IMR-90 (cell line): ENCODE measurements around the gene BMP7. TPM values are rescaled to one million over a fixed set of nuclear protein-coding genes. Genes with fewer than 3 reads are reported as not detected.

Source experiments
- ATAC-seq: fragments of 200-7000 bp; cut with Tn5 transposase; 2 replicates; pipeline ENCODE4 v1.9.1; 2020; ENCODE audit warnings: low read depth, mild to moderate bottlenecking, moderate library complexity
- BruUV-seq: library from RNA; stranded (reverse); fragments of 400-500 nt; replicated peaks from 2 replicates; lab custom pipeline; 2021; lab: Mats Ljungman, UMichigan
- CTCF ChIA-PET: fragments of 300-600 bp; formaldehyde crosslinking; extraction: SDS; loops from one replicate; lab custom pipeline; 2021; ENCODE audit warnings: antibody characterized with exemption; lab: Yijun Ruan, JAX
- POLR2A ChIA-PET: fragments of 300-600 bp; sonication (Branson Sonifier 250); formaldehyde crosslinking; loops from one replicate; lab custom pipeline; 2022; ENCODE audit warnings: antibody characterized with exemption; ENCODE audit not compliant: unreplicated experiment; lab: Charles Lee
- DNase-seq: peaks from one replicate; pipeline ENCODE4 v3.0.0; 2013
- H2AFZ ChIP-seq: replicated peaks from 2 replicates; pipeline ENCODE3; 2013; ENCODE audit warnings: low read length, mild to moderate bottlenecking; ENCODE audit not compliant: poor library complexity
- H2AK5ac ChIP-seq: 2 replicates; pipeline ENCODE4 v1.6.1; 2013; ENCODE audit warnings: low read depth, low read length, inconsistent platforms
- H2AK9ac ChIP-seq: replicated peaks from 2 replicates; pipeline ENCODE3; 2013; ENCODE audit warnings: mild to moderate bottlenecking, low read depth, low read length, moderate library complexity; ENCODE audit not compliant: poor library complexity
- H2BK120ac ChIP-seq: 2 replicates; pipeline ENCODE4 v1.6.1; 2013; ENCODE audit warnings: low read depth, low read length, inconsistent platforms
- H2BK15ac ChIP-seq: 3 replicates; pipeline ENCODE4 v1.6.1; 2013; ENCODE audit warnings: low read depth, low read length, inconsistent platforms
- H2BK20ac ChIP-seq: 2 replicates; pipeline ENCODE4 v1.6.1; 2013; ENCODE audit warnings: low read depth, mild to moderate bottlenecking, inconsistent platforms, low read length, moderate library complexity
- H2BK5ac ChIP-seq: 2 replicates; pipeline ENCODE4 v1.6.1; 2013; ENCODE audit warnings: mild to moderate bottlenecking, low read depth, low read length, inconsistent platforms; ENCODE audit not compliant: poor library complexity, severe bottlenecking
- H3K14ac ChIP-seq: replicated peaks from 2 replicates; pipeline ENCODE4 v1.6.1; 2013; ENCODE audit warnings: low read depth, low read length, inconsistent platforms
- H3K18ac ChIP-seq: 2 replicates; pipeline ENCODE4 v1.6.1; 2013; ENCODE audit warnings: low read depth, low read length, control low read depth
- H3K23ac ChIP-seq: 2 replicates; pipeline ENCODE4 v1.6.1; 2013; ENCODE audit warnings: low read depth, low read length, inconsistent platforms
- H3K27ac ChIP-seq: 2 replicates; pipeline ENCODE4 v1.5.1; 2013; ENCODE audit warnings: mild to moderate bottlenecking, control low read depth, low read length; ENCODE audit not compliant: insufficient read depth
- H3K27me3 ChIP-seq: 2 replicates; pipeline ENCODE4 v1.6.1; 2013; ENCODE audit warnings: low read length; ENCODE audit not compliant: control insufficient read depth, insufficient read depth
- H3K36me3 ChIP-seq: 2 replicates; pipeline ENCODE4 v1.6.1; 2013; ENCODE audit warnings: low read length, mixed read lengths; ENCODE audit not compliant: control insufficient read depth, insufficient read depth
- H3K4ac ChIP-seq: 2 replicates; pipeline ENCODE4 v1.6.1; 2013; ENCODE audit warnings: low read depth, low read length, inconsistent platforms
- H3K4me1 ChIP-seq: 2 replicates; pipeline ENCODE4 v1.6.1; 2013; ENCODE audit warnings: low read length, mixed read lengths; ENCODE audit not compliant: control insufficient read depth, insufficient read depth
- H3K4me2 ChIP-seq: 2 replicates; pipeline ENCODE4 v1.6.1; 2013; ENCODE audit warnings: low read depth, mild to moderate bottlenecking, control low read depth, low read length, moderate library complexity
- H3K4me3 ChIP-seq: 2 replicates; pipeline ENCODE4 v1.5.1; 2013; ENCODE audit warnings: low read depth, mild to moderate bottlenecking, control low read depth, low read length, moderate library complexity; ENCODE audit not compliant: insufficient read depth
- H3K56ac ChIP-seq: 2 replicates; pipeline ENCODE4 v1.6.1; 2013; ENCODE audit warnings: low read length, inconsistent platforms; ENCODE audit not compliant: insufficient read depth; ENCODE audit errors: extremely low read depth
- H3K79me1 ChIP-seq, 2 experiments: 2 replicates each; pipeline ENCODE4 v1.6.1; 2013; ENCODE audit warnings: low read length in 2 of 2, inconsistent platforms in 1 of 2, low read depth in 1 of 2
- H3K9ac ChIP-seq: 2 replicates; pipeline ENCODE4 v1.6.1; 2013; ENCODE audit warnings: low read depth, low read length, control low read depth
- H3K9me1 ChIP-seq: 2 replicates; pipeline ENCODE4 v1.6.1; 2013; ENCODE audit warnings: low read length, inconsistent platforms; ENCODE audit not compliant: insufficient read depth
- H3K9me3 ChIP-seq: 2 replicates; pipeline ENCODE4 v1.6.1; 2013; ENCODE audit warnings: low read length; ENCODE audit not compliant: control insufficient read depth, insufficient read depth
- H4K20me1 ChIP-seq: 2 replicates; pipeline ENCODE4 v1.6.1; 2013; ENCODE audit warnings: low read length, inconsistent platforms; ENCODE audit not compliant: insufficient read depth
- H4K5ac ChIP-seq: 2 replicates; pipeline ENCODE4 v1.6.1; 2013; ENCODE audit warnings: mild to moderate bottlenecking, low read depth, low read length, control low read depth
- H4K8ac ChIP-seq, 2 experiments: 2 replicates each; pipeline ENCODE4 v1.6.1; 2013; ENCODE audit warnings: low read depth in 2 of 2, low read length in 2 of 2, control low read depth in 1 of 2, inconsistent platforms in 1 of 2
- H4K91ac ChIP-seq: 2 replicates; pipeline ENCODE4 v1.6.1; 2013; ENCODE audit warnings: low read depth, low read length, inconsistent platforms; ENCODE audit not compliant: insufficient read depth
- BHLHE40 ChIP-seq: fragments of 150-350 bp; IDR thresholded peaks from 2 replicates; pipeline ENCODE4 v1.6.1; 2016; ENCODE audit warnings: mild to moderate bottlenecking, low read depth, low read length
- CEBPB ChIP-seq: IDR thresholded peaks from 2 replicates; pipeline ENCODE4 v1.6.1; 2012; ENCODE audit warnings: low read depth, low read length, improper control_type of control experiment
- CHD1 ChIP-seq: IDR thresholded peaks from 2 replicates; pipeline ENCODE4 v1.6.1; 2012; ENCODE audit warnings: low read depth, low read length, improper control_type of control experiment
- CTCF ChIP-seq: conservative IDR thresholded peaks from 2 replicates; pipeline ENCODE4 v1.5.1; 2012; ENCODE audit warnings: mild to moderate bottlenecking, low read depth, low read length, improper control_type of control experiment
- ELK1 ChIP-seq: fragments of 150-350 bp; IDR thresholded peaks from 2 replicates; pipeline ENCODE4 v1.6.1; 2016; ENCODE audit warnings: low read depth, mild to moderate bottlenecking, low read length, moderate library complexity, borderline replicate concordance
- FOS ChIP-seq: fragments of 150-350 bp; IDR thresholded peaks from 2 replicates; pipeline ENCODE4 v1.6.1; 2016; ENCODE audit warnings: low read depth, low read length
- MAFK ChIP-seq: IDR thresholded peaks from 2 replicates; pipeline ENCODE4 v1.6.1; 2012; ENCODE audit warnings: low read depth, low read length, improper control_type of control experiment
- MAZ ChIP-seq: IDR thresholded peaks from 2 replicates; pipeline ENCODE4 v1.6.1; 2012; ENCODE audit warnings: low read depth, mild to moderate bottlenecking, low read length, improper control_type of control experiment, moderate library complexity, borderline replicate concordance
- MXI1 ChIP-seq: IDR thresholded peaks from 2 replicates; pipeline ENCODE4 v1.6.1; 2012; ENCODE audit warnings: low read depth, mild to moderate bottlenecking, low read length, moderate library complexity, borderline replicate concordance
- NFE2L2 ChIP-seq: fragments of 150-350 bp; IDR thresholded peaks from 2 replicates; pipeline ENCODE4 v1.6.1; 2016; ENCODE audit warnings: low read depth, mild to moderate bottlenecking, low read length
- POLR2A ChIP-seq: IDR thresholded peaks from 2 replicates; pipeline ENCODE4 v1.6.1; 2012; ENCODE audit warnings: mild to moderate bottlenecking, low read depth, low read length
- RAD21 ChIP-seq: IDR thresholded peaks from 2 replicates; pipeline ENCODE4 v1.6.1; 2012; ENCODE audit warnings: low read length, improper control_type of control experiment
- RCOR1 ChIP-seq: IDR thresholded peaks from 2 replicates; pipeline ENCODE4 v1.6.1; 2012; ENCODE audit warnings: mild to moderate bottlenecking, low read length, improper control_type of control experiment; ENCODE audit not compliant: insufficient replicate concordance
- RFX5 ChIP-seq: IDR thresholded peaks from 2 replicates; pipeline ENCODE4 v1.8.0; 2012; ENCODE audit warnings: low read depth, mild to moderate bottlenecking, low read length, moderate library complexity
- SMC3 ChIP-seq: fragments of 150-350 bp; IDR thresholded peaks from 2 replicates; pipeline ENCODE4 v1.6.1; 2016; ENCODE audit warnings: low read depth, mild to moderate bottlenecking, antibody characterized with exemption, low read length, moderate library complexity
- USF2 ChIP-seq: fragments of 150-350 bp; IDR thresholded peaks from 2 replicates; pipeline ENCODE4 v1.6.1; 2017; ENCODE audit warnings: mild to moderate bottlenecking, antibody characterized with exemption, low read length, low read depth
- WGBS, 2 experiments: methylation state at CpG; one replicate each; pipeline versions ENCODE4 v1.1.5 to v1.1.7; 2013; ENCODE audit warnings: missing lambda C conversion rate in 2 of 2; ENCODE audit not compliant: insufficient read length in 1 of 2; ENCODE audit errors: extremely low coverage in 2 of 2; 5-methylcytosine and 5-hydroxymethylcytosine counted together
- dilution Hi-C: fragments of 300-500 bp; cut with HindIII; formaldehyde crosslinking; loops from one replicate; pipeline ENCODE4 v1.14.3; 2018; ENCODE audit warnings: low sequenced_read_pairs; ENCODE audit not compliant: unreplicated experiment
- in situ Hi-C: fragments of 300-500 bp; cut with MboI; formaldehyde crosslinking; loops from 3 replicates; pipeline ENCODE4 v1.14.3; 2019; ENCODE audit warnings: low sequenced_read_pairs, inconsistent platforms, mixed read lengths
- intact Hi-C: fragments of 100-400 bp; cut with micrococcal nuclease; formaldehyde crosslinking; loops from 2 replicates; pipeline ENCODE4 v1.10.0; 2022
- polyA plus RNA-seq, 3 experiments: library from polyadenylated mRNA; depleted of rRNA; stranded (reverse); fragments of >200 nt; gene quantifications; 2 replicates each; pipeline ENCODE4 v1.2.3, GENCODE V29; 2012; ENCODE audit warnings: low replicate concordance in 1 of 3
- total RNA-seq: library from RNA; depleted of rRNA; stranded (reverse); fragments of >200 nt; gene quantifications from 2 replicates; pipeline ENCODE4 v1.2.3, GENCODE V29; 2012

Gene BMP7
- total and polyA plus RNA-seq, 2 of the 4 experiments (the other 2 are of a cell fraction), result not detected

- Histone ChIP-seq H3K9me3 (peaks cover 17% of the 10 kb centered on the region), H2AK5ac (no peak overlapping the region), H3K4me2 (no peak overlapping the region), H4K8ac (no peak overlapping the region), H3K27me3 (no peaks in the 10 kb centered on the region), H2BK120ac (no peak overlapping the region), H4K5ac (no peak overlapping the region), H4K91ac (no peak overlapping the region), H3K18ac (no peak overlapping the region), H3K4me3 (no peak overlapping the region), H2AK9ac (no peak overlapping the region), H3K9me1 (no peaks in the 10 kb centered on the region), H2BK5ac (no peak overlapping the region), H3K14ac (no peak overlapping the region), H2BK20ac (no peak overlapping the region), H3K4me1 (no peaks in the 10 kb centered on the region), H3K36me3 (no peaks in the 10 kb centered on the region), H2BK15ac (no peak overlapping the region), H3K79me1 (no peaks in the 10 kb centered on the region), H3K23ac (no peak overlapping the region), H3K56ac (no peak overlapping the region), H3K27ac (no peak overlapping the region), H2AFZ (no peak overlapping the region), H3K9ac (no peak overlapping the region), H3K4ac (no peak overlapping the region), H4K20me1 (no peaks in the 10 kb centered on the region)
- ChIA-PET POLR2A (no interaction called here), CTCF (no interaction called here)
- BruUV-seq, result no TSS peak
- TF ChIP-seq MAFK (no peak), CEBPB (no peak), RFX5 (no peak), CTCF (no peak), RAD21 (no peak), POLR2A (no peak), USF2 (no peak), FOS (no peak), SMC3 (no peak), NFE2L2 (no peak), MAZ (no peak), RCOR1 (no peak), MXI1 (no peak), CHD1 (no peak), ELK1 (no peak), BHLHE40 (no peak)
- in situ Hi-C loops (no loop called here), intact Hi-C loops (no loop called here), dilution Hi-C loops (no loop called here)
- ATAC-seq (no peak), DNase-seq (no peak)
- 78% methylated on average over 3 of the region's 11 CpGs; no CpG with 5 or more reads in 1 of the 2 experiments for WGBS, 2 experiments
These were observed 47.3 kb downstream of the BMP7 start for GRCh38 chr20:57219071-57219677.
